Measurements from ENCODE around the gene NBDY.
"Not testable (repeated sequence)": the region's sequence is repeated elsewhere in the genome, so short reads cannot be mapped to it uniquely, and the experiment has no call there.

NBDY gene

DNA sequence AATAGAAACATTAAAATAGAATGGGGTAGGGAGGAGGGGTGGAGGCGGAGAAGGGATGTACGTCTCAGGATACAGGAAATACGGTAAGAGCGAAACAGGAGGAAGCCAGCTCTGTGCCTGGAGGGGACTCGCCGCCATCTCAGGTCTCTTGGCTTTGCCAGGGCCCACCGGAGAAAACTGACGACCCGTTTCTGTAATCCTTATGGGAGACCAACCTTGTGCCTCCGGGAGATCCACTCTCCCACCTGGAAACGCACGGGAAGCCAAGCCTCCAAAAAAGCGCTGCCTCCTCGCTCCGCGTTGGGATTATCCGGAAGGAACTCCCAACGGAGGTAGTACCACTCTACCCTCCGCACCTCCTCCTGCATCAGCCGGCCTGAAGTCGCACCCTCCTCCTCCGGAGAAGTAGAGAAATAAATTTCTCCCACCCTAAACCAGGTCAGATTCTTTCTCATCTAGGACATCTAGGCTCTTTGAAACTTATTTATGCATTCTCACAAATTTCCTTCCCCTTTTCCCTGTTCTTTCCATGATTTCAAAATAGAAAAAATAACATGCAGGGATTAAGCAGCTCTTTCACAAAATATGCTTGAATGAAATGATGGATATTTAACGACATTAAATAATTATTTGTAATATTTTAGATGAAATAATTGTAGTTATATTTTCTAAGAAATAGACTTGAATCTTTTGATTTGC lies at the start of gene NBDY:
Gene NBDY, plus strand, starts transcription at position 92 of the 699 bp plus-strand sequence. Its CDS starts 111 bp downstream, at position 203.
- H3K27ac ChIP-seq (ENCODE audit: low read length) = peak within 1 kb of the TSS; percentile 64
- no peaks in the 10 kb centered on the region for H3K4me1 ChIP-seq (ENCODE audit: control insufficient read depth, insufficient read depth, low read length)
- H3K27me3 ChIP-seq (ENCODE audit: control insufficient read depth in 1 of 2, insufficient read depth in 2 of 2, low read length in 2 of 2) = no peaks in the 10 kb centered on the region
- H3K9ac ChIP-seq (ENCODE audit: low read length in 2 of 2) = peak within 1 kb of the TSS; percentile 72 to 74
- peak within 1 kb of the TSS; percentile 73 to 76 for H3K4me3 ChIP-seq (ENCODE audit: low read length in 2 of 2)
- no peaks in the 10 kb centered on the region for H3K36me3 ChIP-seq (ENCODE audit: control insufficient read depth in 2 of 2, insufficient read depth in 2 of 2, low read length in 2 of 2)
- no peaks in the 10 kb centered on the region for H3K9me3 ChIP-seq (ENCODE audit: control insufficient read depth in 2 of 2, low read length in 2 of 2)

- H3K36me3 ChIP-seq (ENCODE audit: control insufficient read depth in 2 of 2, insufficient read depth in 2 of 2, low read length in 2 of 2); H3K9me3 ChIP-seq (ENCODE audit: control insufficient read depth in 2 of 2, low read length in 2 of 2); H3K27me3 ChIP-seq (ENCODE audit: control insufficient read depth in 1 of 2, insufficient read depth in 2 of 2, low read length in 2 of 2); H3K4me3 ChIP-seq (ENCODE audit: low read length in 2 of 2); H3K27ac ChIP-seq (ENCODE audit: low read length); H3K9ac ChIP-seq (ENCODE audit: low read length in 2 of 2); H3K4me1 ChIP-seq (ENCODE audit: control insufficient read depth, insufficient read depth, low read length): not testable (repeated sequence)
These were observed 24.5 kb upstream of the NBDY start for GRCh38 chrX:56704530-56704929.

DNA sequence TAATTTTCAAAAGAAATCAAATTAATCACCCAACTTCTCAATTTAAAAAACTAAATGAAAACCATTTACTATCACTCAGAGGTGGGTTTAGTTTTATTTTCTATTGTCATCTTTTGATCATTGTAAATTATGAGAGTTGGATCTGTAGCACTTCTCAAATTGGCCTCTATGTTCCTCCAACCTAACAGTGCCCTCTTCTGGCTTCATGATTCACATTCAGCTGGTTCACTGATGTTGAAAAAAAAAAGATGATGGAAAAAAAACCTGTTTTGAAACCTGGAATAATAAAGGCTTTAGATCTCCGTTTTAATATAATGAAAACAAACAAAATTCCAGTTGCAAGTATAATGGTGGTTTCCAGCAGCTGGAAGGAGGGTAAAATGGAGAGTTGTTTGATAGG lies 2.4 kb upstream of the NBDY start:
- H3K27ac ChIP-seq (ENCODE audit: low read length) = no peak overlapping the region

DNA sequence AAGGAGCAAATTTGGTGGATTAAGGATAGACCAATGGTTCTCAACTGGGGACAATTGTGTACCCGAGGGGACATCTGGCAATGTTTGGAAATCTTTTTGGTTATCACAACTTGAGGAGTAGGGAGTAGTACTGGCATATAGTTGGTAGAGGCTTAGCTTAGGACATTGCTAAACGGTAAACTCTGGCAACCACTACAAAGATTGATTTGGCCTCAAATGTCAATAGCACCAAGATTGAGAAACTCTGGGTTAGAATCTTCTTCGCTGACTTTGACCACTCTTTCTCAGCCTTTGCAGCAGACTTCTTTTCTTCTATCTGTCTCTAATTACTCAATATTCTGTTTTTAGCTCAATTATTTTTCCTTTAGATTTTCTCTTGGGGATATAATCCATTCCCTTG lies 1.5 kb upstream of the NBDY start:
- H3K27me3 ChIP-seq (ENCODE audit: control insufficient read depth in 1 of 2, insufficient read depth in 2 of 2, low read length in 2 of 2) = no peaks in the 10 kb centered on the region
- no peaks in the 10 kb centered on the region for H3K9me3 ChIP-seq (ENCODE audit: control insufficient read depth in 2 of 2, low read length in 2 of 2)
- no peak overlapping the region for H3K27ac ChIP-seq (ENCODE audit: low read length)
- no peaks in the 10 kb centered on the region for H3K4me1 ChIP-seq (ENCODE audit: control insufficient read depth, insufficient read depth, low read length)
- H3K9ac ChIP-seq (ENCODE audit: low read length in 2 of 2) = no peak overlapping the region
- H3K4me3 ChIP-seq (ENCODE audit: low read length in 2 of 2) = no peak overlapping the region
- no peaks in the 10 kb centered on the region for H3K36me3 ChIP-seq (ENCODE audit: control insufficient read depth in 2 of 2, insufficient read depth in 2 of 2, low read length in 2 of 2)

More for the DNA sequence above, 2.4 kb upstream of the NBDY start:
- no peak overlapping the region for H3K9ac ChIP-seq (ENCODE audit: low read length in 2 of 2)
- no peaks in the 10 kb centered on the region for H3K36me3 ChIP-seq (ENCODE audit: control insufficient read depth in 2 of 2, insufficient read depth in 2 of 2, low read length in 2 of 2)
- H3K4me1 ChIP-seq (ENCODE audit: control insufficient read depth, insufficient read depth, low read length) = no peaks in the 10 kb centered on the region
- H3K4me3 ChIP-seq (ENCODE audit: low read length in 2 of 2) = no peak overlapping the region
- no peaks in the 10 kb centered on the region for H3K27me3 ChIP-seq (ENCODE audit: control insufficient read depth in 1 of 2, insufficient read depth in 2 of 2, low read length in 2 of 2)
- H3K9me3 ChIP-seq (ENCODE audit: control insufficient read depth in 2 of 2, low read length in 2 of 2) = no peaks in the 10 kb centered on the region

- no peaks in the 10 kb centered on the region for H3K27me3 ChIP-seq (ENCODE audit: control insufficient read depth in 1 of 2, insufficient read depth in 2 of 2, low read length in 2 of 2)
- H3K36me3 ChIP-seq (ENCODE audit: control insufficient read depth in 2 of 2, insufficient read depth in 2 of 2, low read length in 2 of 2) = no peaks in the 10 kb centered on the region
- no peaks in the 10 kb centered on the region for H3K9me3 ChIP-seq (ENCODE audit: control insufficient read depth in 2 of 2, low read length in 2 of 2)
- peak overlapping the region in 1 of 2 donors; percentile 76 for H3K4me3 ChIP-seq (ENCODE audit: low read length in 2 of 2)
- no peak overlapping the region for H3K27ac ChIP-seq (ENCODE audit: low read length)
- H3K9ac ChIP-seq (ENCODE audit: low read length in 2 of 2) = no peak overlapping the region
- H3K4me1 ChIP-seq (ENCODE audit: control insufficient read depth, insufficient read depth, low read length) = no peaks in the 10 kb centered on the region
These were observed 722 bp upstream of the NBDY start for GRCh38 chrX:56728321-56728720.

GRCh38 chrX:56728752-56729151 lies 291 bp upstream of the NBDY start:
- no peaks in the 10 kb centered on the region for H3K4me1 ChIP-seq (ENCODE audit: control insufficient read depth, insufficient read depth, low read length)
- no peaks in the 10 kb centered on the region for H3K36me3 ChIP-seq (ENCODE audit: control insufficient read depth in 2 of 2, insufficient read depth in 2 of 2, low read length in 2 of 2)
- no peak overlapping the region for H3K27ac ChIP-seq (ENCODE audit: low read length)
- H3K4me3 ChIP-seq (ENCODE audit: low read length in 2 of 2) = peak overlapping the region; percentile 73 to 76
- no peaks in the 10 kb centered on the region for H3K9me3 ChIP-seq (ENCODE audit: control insufficient read depth in 2 of 2, low read length in 2 of 2)
- no peak overlapping the region for H3K9ac ChIP-seq (ENCODE audit: low read length in 2 of 2)
- H3K27me3 ChIP-seq (ENCODE audit: control insufficient read depth in 1 of 2, insufficient read depth in 2 of 2, low read length in 2 of 2) = no peaks in the 10 kb centered on the region

- H3K27ac ChIP-seq (ENCODE audit: low read length) = no peak overlapping the region
- H3K9ac ChIP-seq (ENCODE audit: low read length in 2 of 2) = no peak overlapping the region
- H3K36me3 ChIP-seq (ENCODE audit: control insufficient read depth in 2 of 2, insufficient read depth in 2 of 2, low read length in 2 of 2) = no peaks in the 10 kb centered on the region
- H3K27me3 ChIP-seq (ENCODE audit: control insufficient read depth in 1 of 2, insufficient read depth in 2 of 2, low read length in 2 of 2) = no peaks in the 10 kb centered on the region
- H3K4me1 ChIP-seq (ENCODE audit: control insufficient read depth, insufficient read depth, low read length) = no peaks in the 10 kb centered on the region
- no peak overlapping the region for H3K4me3 ChIP-seq (ENCODE audit: low read length in 2 of 2)
- H3K9me3 ChIP-seq (ENCODE audit: control insufficient read depth in 2 of 2, low read length in 2 of 2) = no peaks in the 10 kb centered on the region
These were observed 4.5 kb downstream of the NBDY start for GRCh38 chrX:56733459-56734046.

GRCh38 chrX:56736219-56736618 lies 7.2 kb downstream of the NBDY start:
- H3K27ac ChIP-seq (ENCODE audit: low read length) = no peak overlapping the region
- no peak overlapping the region for H3K9ac ChIP-seq (ENCODE audit: low read length in 2 of 2)
- no peaks in the 10 kb centered on the region for H3K36me3 ChIP-seq (ENCODE audit: control insufficient read depth in 2 of 2, insufficient read depth in 2 of 2, low read length in 2 of 2)
- H3K4me1 ChIP-seq (ENCODE audit: control insufficient read depth, insufficient read depth, low read length) = no peaks in the 10 kb centered on the region
- no peaks in the 10 kb centered on the region for H3K27me3 ChIP-seq (ENCODE audit: control insufficient read depth in 1 of 2, insufficient read depth in 2 of 2, low read length in 2 of 2)
- H3K9me3 ChIP-seq (ENCODE audit: control insufficient read depth in 2 of 2, low read length in 2 of 2) = no peaks in the 10 kb centered on the region
- H3K4me3 ChIP-seq (ENCODE audit: low read length in 2 of 2) = no peak overlapping the region

DNA sequence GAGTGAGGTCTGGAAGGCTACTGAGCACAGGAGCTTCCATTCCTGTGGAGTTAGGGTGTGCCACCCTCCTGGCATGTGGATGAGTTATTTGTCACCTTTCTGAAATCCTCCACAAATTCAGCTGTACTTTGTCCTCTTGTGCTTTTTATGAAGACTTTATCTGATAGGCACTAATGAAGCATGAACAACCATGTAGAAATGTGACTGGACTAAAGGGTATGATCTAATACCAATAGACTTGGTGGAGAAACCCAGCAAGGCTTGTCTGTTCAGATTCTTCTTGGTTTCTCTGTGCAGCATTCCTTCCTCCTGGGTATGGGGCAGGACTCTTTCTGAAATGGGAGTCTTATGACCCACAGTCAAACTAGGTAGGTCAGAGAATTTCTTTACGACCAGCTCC lies 9.6 kb downstream of the NBDY start:
- no peaks in the 10 kb centered on the region for H3K4me1 ChIP-seq (ENCODE audit: control insufficient read depth, insufficient read depth, low read length)

DNA sequence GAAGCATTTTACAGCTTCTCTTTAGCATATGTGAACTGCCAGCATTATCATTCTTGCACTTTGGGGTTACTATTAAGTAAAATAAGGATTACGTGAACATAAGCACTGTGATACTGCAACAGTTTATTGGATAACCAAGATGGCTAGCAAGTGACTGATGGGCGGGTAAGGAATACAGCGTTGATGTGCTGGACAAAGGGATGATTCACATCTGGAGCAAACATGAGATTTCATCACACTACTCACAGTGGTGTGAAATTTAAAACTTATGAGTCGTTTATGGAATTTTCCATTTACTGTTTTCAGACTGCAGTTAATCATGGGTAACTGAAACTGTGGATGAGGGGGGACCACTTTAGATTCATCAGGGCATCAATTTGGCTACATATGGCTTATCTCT lies 16.0 kb downstream of the NBDY start:
- Histone ChIP-seq H3K27ac (ENCODE audit: low read length) (no peak overlapping the region), H3K27me3 (ENCODE audit: control insufficient read depth in 1 of 2, insufficient read depth in 2 of 2, low read length in 2 of 2) (no peaks in the 10 kb centered on the region)

More for the DNA sequence above, 9.6 kb downstream of the NBDY start:
- Histone ChIP-seq H3K9ac (ENCODE audit: low read length in 2 of 2) (no peak overlapping the region), H3K36me3 (ENCODE audit: control insufficient read depth in 2 of 2, insufficient read depth in 2 of 2, low read length in 2 of 2) (no peaks in the 10 kb centered on the region), H3K9me3 (ENCODE audit: control insufficient read depth in 2 of 2, low read length in 2 of 2) (no peaks in the 10 kb centered on the region), H3K4me3 (ENCODE audit: low read length in 2 of 2) (no peak overlapping the region), H3K27me3 (ENCODE audit: control insufficient read depth in 1 of 2, insufficient read depth in 2 of 2, low read length in 2 of 2) (no peaks in the 10 kb centered on the region), H3K27ac (ENCODE audit: low read length) (no peak overlapping the region)

GRCh38 chrX:56746996-56747395 lies 18.0 kb downstream of the NBDY start:
- H3K36me3 ChIP-seq (ENCODE audit: control insufficient read depth in 2 of 2, insufficient read depth in 2 of 2, low read length in 2 of 2) = no peaks in the 10 kb centered on the region

More for the DNA sequence above, 16.0 kb downstream of the NBDY start:
- H3K9ac ChIP-seq (ENCODE audit: low read length in 2 of 2) = no peak overlapping the region
- no peaks in the 10 kb centered on the region for H3K9me3 ChIP-seq (ENCODE audit: control insufficient read depth in 2 of 2, low read length in 2 of 2)
- H3K4me1 ChIP-seq (ENCODE audit: control insufficient read depth, insufficient read depth, low read length) = no peaks in the 10 kb centered on the region
- H3K4me3 ChIP-seq (ENCODE audit: low read length in 2 of 2) = no peak overlapping the region
- H3K36me3 ChIP-seq (ENCODE audit: control insufficient read depth in 2 of 2, insufficient read depth in 2 of 2, low read length in 2 of 2) = no peaks in the 10 kb centered on the region

More at GRCh38 chrX:56746996-56747395, 18.0 kb downstream of the NBDY start:
- H3K27ac ChIP-seq (ENCODE audit: low read length) = no peak overlapping the region
- H3K9ac ChIP-seq (ENCODE audit: low read length in 2 of 2) = no peak overlapping the region
- H3K4me1 ChIP-seq (ENCODE audit: control insufficient read depth, insufficient read depth, low read length) = no peaks in the 10 kb centered on the region
- no peaks in the 10 kb centered on the region for H3K9me3 ChIP-seq (ENCODE audit: control insufficient read depth in 2 of 2, low read length in 2 of 2)
- H3K27me3 ChIP-seq (ENCODE audit: control insufficient read depth in 1 of 2, insufficient read depth in 2 of 2, low read length in 2 of 2) = no peaks in the 10 kb centered on the region
- H3K4me3 ChIP-seq (ENCODE audit: low read length in 2 of 2) = no peak overlapping the region
